Ecto neural progenitor cell (in vitro differentiated cells): ENCODE measurements around the gene GRM7.

Experiments used
- DNase-seq: peaks from one replicate; pipeline ENCODE4 v3.0.0-alpha.2; 2018; ENCODE audit warnings: low spot score

The GRM7 gene

DNA sequence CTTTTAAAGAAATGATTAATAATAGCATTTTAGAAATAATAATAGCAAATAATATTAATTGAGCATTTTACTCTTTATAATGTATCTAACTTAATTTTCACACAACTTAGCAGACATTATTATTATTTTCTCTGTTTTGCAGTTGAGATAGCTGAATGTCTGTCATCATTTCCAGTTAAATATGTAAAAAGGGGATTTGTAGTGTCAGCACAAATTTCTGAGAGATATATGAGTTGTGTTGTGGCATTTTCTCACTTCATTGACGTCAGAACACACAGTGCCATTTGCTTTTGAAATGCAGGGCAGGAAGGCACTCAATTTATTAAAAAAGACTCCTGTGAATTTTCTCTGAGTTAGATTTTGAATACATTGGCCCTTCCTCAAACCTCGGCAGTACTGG is 111.0 kb downstream of the GRM7 start:
- no peak for DNase-seq

GRCh38 chr3:6985848-6986247 is 124.9 kb downstream of the GRM7 start:
- DNase-seq, result no peak

- DNase-seq, result no peak
These were observed 128.8 kb downstream of the GRM7 start for GRCh38 chr3:6989608-6990291.

GRCh38 chr3:6994081-6994668 is 133.3 kb downstream of the GRM7 start:
- no peak for DNase-seq

DNA sequence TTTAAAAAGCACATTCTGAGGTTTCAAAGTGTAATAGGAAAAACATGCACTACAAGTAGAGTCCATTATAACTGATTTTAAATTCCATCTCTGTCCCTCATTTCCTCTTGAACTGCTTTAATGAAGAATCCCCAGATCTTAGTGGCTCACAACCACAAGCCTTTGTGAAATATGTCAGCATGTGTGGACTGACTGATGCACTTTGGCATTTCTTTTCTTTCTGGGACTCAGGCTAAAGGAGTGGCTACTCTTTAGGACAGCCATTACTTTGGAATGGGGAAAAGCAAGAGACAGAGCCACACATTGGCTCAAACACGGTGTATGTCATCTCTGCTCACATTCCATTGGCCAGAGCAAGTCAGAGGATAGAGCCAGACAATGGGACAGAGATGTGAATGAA is 139.6 kb downstream of the GRM7 start:
- DNase-seq, result no peak

- no peak for DNase-seq
These were observed 140.5 kb downstream of the GRM7 start for GRCh38 chr3:7001370-7001769.

GRCh38 chr3:7015683-7016440 is 154.9 kb downstream of the GRM7 start:
- no peak for DNase-seq

DNA sequence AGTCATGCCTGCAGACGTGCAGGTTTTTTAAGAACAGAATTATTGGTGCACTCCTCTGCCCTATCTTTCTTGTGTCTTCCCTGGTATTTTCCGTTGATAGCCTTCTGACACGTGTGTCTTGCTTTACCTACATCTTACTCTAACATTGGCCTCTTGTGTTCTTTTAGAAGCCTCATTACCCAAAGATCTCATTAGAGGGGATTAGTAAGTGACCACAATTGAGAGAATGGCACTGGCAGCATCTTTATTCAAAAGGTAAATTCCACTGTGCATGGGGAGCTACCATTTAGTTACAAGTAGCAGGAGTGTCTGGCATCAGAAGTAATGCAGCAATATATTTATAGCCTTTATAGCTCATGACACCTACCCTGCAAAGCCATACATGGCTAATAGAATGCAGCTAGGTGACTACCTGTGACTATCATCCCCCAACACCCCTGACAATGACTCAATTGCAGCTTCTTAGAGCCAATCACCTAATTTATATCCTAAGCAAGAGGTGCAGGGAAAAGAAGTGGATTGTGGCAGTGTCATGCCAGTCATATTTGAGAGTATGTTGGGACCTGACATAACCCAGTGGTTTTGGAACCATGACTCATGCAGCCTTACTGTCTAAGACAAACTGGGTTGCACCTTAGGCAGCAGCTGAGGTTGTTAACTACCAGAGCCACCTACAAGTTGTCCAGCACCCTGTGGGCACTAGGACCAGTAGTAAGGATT is 164.8 kb downstream of the GRM7 start:
- no peak for DNase-seq

GRCh38 chr3:7029562-7029961 is 168.6 kb downstream of the GRM7 start:
- DNase-seq, result no peak

GRCh38 chr3:7038394-7038793 is 177.5 kb downstream of the GRM7 start:
- DNase-seq, result no peak

DNA sequence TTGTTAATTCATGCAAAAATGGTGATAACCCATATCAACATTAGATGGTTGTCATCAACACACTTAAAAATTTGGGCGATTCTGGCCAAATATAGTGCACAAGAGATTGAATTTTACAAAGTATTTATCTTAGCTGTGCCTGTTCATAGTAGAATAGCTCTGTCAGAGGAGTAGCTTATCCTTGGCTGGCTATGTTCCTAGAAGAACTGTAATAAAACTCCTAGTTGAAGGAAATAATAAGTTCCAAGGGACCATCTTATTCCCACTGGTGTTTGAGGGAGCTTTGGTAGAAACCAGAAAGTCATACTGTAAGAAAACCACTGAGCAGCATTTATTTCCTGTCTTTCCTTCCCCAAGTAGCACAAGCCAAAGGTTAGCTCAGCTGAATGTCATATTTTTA is 201.8 kb downstream of the GRM7 start:
- DNase-seq, result no peak

DNA sequence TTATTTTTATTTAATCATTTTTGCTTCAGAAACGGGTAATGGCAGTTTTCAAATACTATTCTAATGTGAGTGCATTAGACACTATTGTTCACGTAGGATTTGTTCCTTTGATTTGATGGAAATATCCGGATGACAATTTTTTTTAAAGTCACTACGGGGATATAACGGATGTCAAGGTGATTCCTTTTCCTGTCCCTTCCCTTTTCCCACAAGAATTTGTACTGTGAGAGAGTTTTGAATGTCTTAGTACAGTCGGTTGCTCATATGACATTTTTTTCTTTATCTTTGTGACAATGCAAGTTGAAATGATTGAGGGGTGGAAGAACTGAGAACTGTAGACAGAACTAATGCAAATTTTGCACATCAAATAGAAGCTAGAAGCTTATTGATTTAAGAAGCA is 209.5 kb downstream of the GRM7 start:
- DNase-seq, result no peak

DNA sequence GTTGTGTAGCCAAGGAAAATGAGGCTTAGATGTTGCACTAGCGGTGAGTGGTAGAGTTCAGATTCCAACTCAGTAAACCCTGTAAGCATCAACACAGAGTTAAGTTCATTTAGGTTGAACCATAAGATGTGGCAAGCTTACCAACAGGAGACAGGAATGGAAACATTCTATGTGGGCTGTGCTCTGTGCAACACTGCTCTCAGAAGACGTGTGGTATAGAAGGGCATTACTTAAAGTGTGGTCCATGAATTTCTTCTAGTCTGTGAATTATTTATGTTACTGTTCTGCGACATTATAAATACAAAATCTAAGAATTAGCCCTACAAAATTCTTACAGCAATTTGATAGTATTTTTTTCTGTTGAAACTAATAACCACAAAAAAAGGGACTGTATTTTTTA is 213.3 kb downstream of the GRM7 start:
- no peak for DNase-seq

DNA sequence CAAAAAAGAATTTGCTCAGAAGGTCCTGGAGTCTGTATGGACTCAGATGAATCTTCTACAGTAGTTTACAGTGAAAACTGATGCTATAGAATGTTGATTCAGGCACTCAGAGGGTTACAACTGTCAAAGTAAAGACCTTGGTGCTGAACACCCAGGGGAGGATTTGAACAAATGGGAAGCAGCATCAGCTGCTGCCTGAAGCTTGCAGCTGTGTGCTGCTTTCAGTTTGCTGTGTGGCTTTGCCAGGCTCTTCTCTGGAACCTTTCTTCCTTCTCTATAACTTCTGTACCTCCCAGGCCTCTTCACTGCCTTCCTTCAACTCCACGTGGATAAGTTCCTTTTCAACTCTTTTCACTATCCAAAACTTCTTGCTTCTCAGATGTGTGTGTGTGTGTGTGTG is 214.2 kb downstream of the GRM7 start:
- no peak for DNase-seq

DNA sequence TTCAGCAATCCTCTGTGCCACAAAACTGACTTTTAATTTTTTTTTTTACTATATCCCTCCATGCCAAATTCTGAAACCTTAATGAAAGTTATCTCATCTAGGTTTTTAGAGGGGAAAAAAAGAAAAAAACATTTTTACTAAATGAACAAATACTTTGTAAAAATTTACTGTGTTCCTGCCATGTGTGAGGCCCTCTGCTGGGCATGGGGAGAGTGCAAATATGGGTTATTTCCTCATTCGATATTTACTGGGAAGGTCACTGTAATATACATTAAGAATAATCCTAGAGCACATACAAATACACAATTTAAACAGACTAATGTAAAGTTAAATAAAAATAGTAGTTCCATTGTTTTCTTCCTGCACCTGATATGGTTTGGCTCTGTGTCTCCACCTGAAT is 215.0 kb downstream of the GRM7 start:
- DNase-seq, result no peak

GRCh38 chr3:7082244-7082643 is 221.3 kb downstream of the GRM7 start:
- no peak for DNase-seq

DNA sequence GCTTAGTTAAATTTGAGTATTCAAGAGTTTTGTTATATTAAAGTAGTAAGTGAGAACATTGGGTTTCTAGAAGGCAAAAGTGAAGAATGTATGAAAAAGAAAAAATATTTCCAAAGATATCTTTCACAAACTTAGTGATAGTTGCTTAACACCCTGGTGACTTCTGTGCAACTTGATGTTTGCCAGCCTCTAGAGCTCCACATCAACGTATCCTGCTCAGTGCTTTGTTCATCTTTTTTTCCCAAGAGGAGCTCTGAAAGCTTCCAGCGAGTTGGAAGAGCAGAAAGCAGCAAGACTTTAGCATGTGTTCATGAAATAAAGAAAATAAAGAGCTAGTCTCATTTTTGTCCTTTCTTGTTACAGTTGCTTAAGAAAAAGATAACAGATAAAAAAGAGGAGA is 225.5 kb downstream of the GRM7 start:
- no peak for DNase-seq

GRCh38 chr3:7095116-7095515 is 234.2 kb downstream of the GRM7 start:
- DNase-seq, result no peak

DNA sequence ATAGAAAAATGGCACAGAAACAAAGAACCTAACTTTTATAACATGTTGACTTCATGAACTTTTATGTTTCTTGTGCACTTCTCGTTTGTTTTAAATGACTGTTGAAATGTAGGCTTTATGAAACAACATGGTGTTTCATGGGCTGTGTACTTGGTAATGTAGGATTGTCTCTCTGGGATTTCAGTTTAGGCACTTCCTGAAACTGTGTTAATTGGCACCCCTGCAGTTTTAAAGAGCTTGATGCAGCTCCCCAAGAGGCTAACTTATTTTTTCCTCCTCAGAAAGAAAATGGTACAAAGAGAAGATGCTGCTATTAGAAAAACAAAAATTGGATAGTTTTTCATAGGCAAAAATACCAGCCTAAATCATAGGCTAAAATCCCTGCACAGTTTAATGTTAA is 239.2 kb downstream of the GRM7 start:
- no peak for DNase-seq

GRCh38 chr3:7106635-7107034 is 245.7 kb downstream of the GRM7 start:
- DNase-seq, result no peak

DNA sequence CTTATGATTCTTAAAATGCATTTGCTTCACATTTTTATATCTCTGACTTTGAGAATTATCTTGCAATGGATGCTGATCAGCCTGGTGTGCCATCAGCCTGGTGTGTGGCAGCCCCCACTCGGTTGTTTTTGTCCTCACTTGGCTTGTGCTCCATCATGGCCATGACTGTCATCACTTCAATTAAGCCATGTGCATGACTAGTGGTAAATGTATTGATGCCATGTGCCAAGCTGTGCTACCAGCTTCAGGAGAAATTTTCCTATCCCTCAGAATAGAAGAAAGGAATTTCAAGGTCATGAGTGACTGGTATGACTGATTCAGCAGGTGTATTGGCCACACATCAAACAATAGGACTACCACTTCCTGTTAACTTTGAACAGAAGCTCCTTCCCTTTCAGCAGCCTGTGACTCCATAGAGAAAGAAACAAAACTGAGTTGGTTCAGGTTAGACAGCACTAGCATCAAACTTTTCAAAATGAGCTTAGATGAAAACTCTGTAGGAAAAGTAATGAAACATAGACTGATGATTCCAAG is 251.7 kb downstream of the GRM7 start:
- DNase-seq, result no peak

- peak; percentile 52 for DNase-seq
These were observed 283.9 kb downstream of the GRM7 start for GRCh38 chr3:7144697-7145308.
